Measurements from ENCODE around the gene KCNK1.

Gene KCNK1

DNA sequence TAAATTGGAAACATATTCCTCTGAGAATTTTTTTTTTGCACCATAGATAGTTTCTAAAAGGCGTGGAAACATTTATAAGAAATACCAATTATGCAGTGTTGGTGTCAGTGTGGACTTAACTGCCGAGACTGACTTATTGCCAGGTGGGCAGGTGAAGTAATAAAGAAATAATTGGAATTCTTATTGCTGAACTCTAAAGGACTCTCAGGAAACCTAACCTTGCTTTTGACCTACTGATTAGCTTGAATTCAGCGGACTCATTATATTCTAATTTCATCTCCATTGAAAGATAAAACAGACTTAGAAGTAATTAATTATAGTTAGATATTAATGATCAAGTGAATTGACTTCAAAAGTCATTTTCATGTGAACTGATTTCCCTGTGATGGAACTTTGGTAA, 26.3 kb downstream of the KCNK1 start:
- DNase-seq, result no peak

GRCh38 chr1:233641029-233641428, 27.1 kb downstream of the KCNK1 start:
- no peak for DNase-seq

GRCh38 chr1:233647073-233647472, 33.2 kb downstream of the KCNK1 start:
- DNase-seq, result no peak

DNA sequence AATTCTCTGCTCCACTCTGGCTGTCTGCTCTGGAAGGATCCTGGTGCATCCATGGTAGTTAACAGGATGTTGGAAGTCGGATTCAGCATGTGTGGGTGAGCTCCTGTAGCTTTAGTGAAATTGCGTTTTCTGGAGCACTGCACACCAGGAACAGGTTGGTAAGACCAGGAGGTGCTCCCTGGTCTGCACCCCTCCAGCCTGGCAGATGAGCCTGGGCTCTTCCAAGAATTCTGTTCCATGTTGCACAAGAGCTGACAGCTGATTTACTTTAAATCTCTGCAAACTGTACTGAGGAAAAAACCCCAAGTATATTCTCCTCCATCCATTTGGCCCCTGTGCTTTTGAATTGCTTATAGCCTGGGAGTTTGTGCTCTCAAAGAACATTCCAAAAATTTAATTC, 33.7 kb downstream of the KCNK1 start:
- no peak for DNase-seq

GRCh38 chr1:233651061-233651460, 37.2 kb downstream of the KCNK1 start:
- DNase-seq, result no peak

DNA sequence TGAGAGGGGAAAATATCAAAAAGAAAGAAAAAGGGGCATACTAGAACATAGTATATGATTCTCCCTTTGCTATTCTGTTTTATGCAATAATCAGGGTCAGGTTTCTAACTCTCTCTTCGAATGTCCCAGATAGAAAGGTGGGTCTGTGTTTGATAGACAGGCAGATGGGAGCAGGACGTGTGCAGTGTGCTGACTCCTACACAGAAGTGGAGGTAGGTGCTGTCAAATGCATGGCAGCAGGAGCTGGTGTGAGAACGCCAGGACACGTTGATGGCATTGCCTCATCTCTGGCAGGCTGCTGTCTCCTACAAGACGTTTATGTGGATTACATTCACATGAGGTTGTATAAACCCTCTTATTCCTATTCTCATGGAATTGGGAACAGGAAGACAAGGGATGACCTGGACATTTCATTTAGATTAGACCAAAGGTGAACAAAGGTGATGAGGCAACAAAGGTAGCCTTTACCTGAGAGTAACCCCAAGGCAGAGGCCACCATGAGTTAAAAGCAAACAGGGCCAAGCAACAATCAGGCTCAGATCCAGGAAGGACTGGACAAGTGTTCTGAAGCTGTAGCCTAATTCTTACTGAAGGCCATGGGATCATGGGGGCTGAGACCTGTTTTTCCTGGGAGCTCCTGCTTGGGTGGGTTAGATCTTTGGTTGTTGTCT, 37.8 kb downstream of the KCNK1 start:
- no peak for DNase-seq

- no peak for DNase-seq
Observed at GRCh38 chr1:233652526-233652925, 38.6 kb downstream of the KCNK1 start.

GRCh38 chr1:233654658-233655280, 40.9 kb downstream of the KCNK1 start:
- no peak for DNase-seq

GRCh38 chr1:233655301-233655740, 41.4 kb downstream of the KCNK1 start:
- DNase-seq, result no peak

DNA sequence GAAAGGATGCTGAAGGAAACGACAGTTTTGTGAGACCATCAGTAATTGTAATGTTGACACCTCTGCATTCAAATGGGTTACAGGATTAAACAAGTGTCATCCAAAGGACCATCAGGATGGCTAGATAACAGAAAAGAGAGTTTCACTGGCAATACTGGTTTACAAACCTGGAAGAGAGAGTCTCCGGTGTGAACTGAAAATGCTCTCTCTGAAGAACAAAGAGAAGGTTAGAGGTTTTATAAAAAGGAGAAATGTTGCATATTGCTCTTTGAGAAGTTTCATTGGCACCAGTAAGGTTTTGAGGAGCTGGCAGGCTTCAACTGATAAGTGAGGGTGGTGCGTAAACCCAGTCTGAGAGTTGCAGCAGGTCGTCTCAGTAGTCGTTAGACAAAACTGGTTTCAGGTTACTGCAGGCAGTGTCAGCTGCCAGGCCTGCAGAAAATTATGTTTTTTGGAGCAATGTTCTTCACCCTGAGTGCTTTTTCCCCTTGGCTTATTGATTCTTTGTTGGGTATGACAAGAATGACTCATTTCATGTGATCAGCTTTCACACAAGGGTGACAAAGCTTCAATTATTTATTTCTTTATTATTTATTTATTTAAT, 42.2 kb downstream of the KCNK1 start:
- no peak for DNase-seq

DNA sequence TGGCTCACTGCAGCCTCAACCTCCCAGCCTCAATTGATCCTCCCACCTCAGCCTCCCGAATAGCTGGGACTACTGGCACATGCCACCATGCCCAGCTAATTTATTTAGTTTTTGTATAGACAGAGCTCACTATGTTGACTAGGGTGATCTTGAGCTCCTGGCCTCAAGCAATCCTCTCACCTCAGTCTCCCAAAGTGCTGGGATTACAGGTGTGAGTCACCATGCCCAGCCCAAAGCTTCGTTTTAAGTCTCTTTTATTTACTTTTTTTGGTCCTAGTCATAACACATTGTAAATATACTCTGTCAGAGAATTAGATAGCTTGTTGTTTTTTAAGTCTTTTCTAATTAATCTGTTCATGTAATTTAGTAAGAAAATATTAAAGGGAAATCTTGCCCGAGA, 42.8 kb downstream of the KCNK1 start:
- no peak for DNase-seq

- DNase-seq, result no peak
Observed at GRCh38 chr1:233657466-233657865, 43.6 kb downstream of the KCNK1 start.

- no peak for DNase-seq
Observed at GRCh38 chr1:233659495-233659894, 45.6 kb downstream of the KCNK1 start.

GRCh38 chr1:233661376-233662159, 47.7 kb downstream of the KCNK1 start:
- no peak for DNase-seq

- no peak for DNase-seq
Observed at GRCh38 chr1:233662575-233663304, 48.8 kb downstream of the KCNK1 start.

DNA sequence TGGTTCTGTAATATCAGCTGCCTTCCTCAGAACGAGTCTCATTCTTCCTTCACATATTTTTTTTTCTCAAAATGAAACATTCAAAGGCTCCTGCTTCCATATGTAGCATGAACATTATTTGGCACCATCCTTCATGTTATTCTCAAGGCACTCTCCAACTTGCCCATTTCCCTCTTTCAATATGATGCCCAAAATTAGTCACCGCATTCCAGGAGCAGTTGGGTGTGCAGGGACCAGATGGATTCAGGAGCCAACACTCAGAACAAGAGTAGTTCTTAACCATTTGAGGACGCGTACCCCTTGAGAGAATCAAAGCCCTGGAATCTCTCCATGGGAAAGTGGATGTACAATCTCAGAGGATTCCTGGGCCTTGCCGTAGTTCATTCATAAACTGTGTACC, 50.3 kb downstream of the KCNK1 start:
- no peak for DNase-seq

DNA sequence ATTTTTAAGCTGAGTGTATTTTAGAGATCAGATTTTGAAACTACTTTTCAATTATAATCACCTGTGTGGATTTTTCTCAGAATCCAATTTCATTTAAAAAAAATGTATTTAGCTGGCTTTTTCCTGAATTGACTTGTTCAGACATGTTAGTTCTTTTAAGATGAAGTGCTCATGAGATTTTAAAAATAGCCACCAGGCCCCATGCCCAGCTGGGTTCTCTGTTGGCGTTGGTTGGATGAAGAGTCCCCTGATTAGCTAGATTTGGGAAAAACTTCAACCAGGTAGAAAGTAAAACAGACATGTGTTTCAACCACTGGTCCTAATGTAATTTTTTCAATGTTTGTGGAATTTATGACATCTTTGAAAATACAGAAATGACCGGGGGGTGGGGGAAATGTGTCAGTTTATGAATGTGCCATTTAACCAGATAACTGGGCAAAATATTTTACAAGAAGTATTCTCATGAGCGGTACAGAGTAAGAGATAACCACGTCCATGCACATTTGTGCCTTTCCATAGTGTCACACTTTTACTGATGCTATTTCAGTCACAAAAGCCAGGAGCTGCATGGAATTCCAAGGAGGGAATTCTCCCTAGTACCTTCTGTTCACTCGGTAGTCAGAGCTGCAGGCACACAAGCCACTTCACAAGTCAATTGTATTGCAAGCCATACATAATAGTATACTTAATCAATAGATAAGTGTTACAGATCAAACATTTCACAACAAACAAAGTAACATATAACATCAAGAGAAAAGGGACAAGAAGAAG, 51.1 kb downstream of the KCNK1 start:
- DNase-seq, result no peak

- DNase-seq, result no peak
Observed at GRCh38 chr1:233665575-233666270, 51.8 kb downstream of the KCNK1 start.

GRCh38 chr1:233667741-233668140, 53.8 kb downstream of the KCNK1 start:
- DNase-seq, result no peak

DNA sequence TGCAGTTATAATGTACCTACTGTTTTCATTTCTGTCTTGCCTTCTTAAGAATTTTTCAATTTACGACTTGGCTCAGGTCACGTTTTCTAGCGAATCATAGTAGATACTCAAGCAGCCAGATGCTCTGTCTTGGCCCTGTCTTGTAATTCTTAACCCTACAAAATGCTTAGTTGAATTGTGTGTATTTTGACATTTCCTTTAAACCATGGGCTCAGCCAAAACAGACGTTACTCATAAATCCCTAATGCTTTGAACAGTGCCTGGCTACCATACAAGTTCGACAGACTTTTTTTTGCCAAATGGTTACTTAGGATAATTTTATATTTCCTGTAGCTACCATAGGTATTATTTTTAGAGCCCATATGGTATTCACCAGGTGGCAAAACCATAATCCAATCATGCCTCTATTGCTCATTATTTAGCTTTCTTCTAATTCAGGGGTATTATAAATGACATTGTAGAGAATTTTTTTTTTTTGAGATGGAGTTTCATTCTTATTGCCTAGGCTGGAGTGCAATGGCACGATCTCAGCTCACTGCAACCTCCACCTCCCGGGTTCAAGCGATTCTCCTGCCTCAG, 54.3 kb downstream of the KCNK1 start:
- no peak for DNase-seq

- DNase-seq, result peak; percentile 78
Observed at GRCh38 chr1:233668725-233669294, 54.9 kb downstream of the KCNK1 start.
